GM23248 (cell line): ENCODE measurements around the gene SH3BGR. TPM values are rescaled to one million over a fixed set of nuclear protein-coding genes. Genes with fewer than 3 reads are reported as not detected.
A peak's percentile ranks its signal among the peaks of the same experiment; 100 is the strongest.

Experiments
- DNase-seq: peaks from one replicate; pipeline ENCODE4 v3.0.0-alpha.2; 2015
- H2AFZ ChIP-seq: fragments of 200-600 bp; sonication (generic); 2 replicates; pipeline ENCODE4 v1.6.1; 2016; ENCODE audit warnings: antibody characterized with exemption
- H3F3A ChIP-seq: fragments of 200-600 bp; sonication (generic); 2 replicates; pipeline ENCODE4 v1.6.1; 2016; ENCODE audit warnings: mild to moderate bottlenecking, antibody characterized with exemption, mixed run types; ENCODE audit not compliant: insufficient read depth
- H3K27ac ChIP-seq: fragments of 200-600 bp; sonication (generic); 2 replicates; pipeline ENCODE4 v1.5.1; 2016; ENCODE audit warnings: mild to moderate bottlenecking
- H3K27me3 ChIP-seq: fragments of 200-600 bp; sonication (generic); replicated peaks from 2 replicates; pipeline ENCODE4 v1.6.1; 2016; ENCODE audit warnings: mild to moderate bottlenecking; ENCODE audit not compliant: insufficient read depth
- H3K36me3 ChIP-seq: fragments of 200-600 bp; sonication (generic); 2 replicates; pipeline ENCODE4 v1.6.1; 2016; ENCODE audit warnings: low read depth, mild to moderate bottlenecking
- H3K4me1 ChIP-seq: fragments of 200-600 bp; sonication (generic); 2 replicates; pipeline ENCODE4 v1.6.1; 2016; ENCODE audit warnings: mild to moderate bottlenecking; ENCODE audit not compliant: insufficient read depth
- H3K4me2 ChIP-seq: fragments of 200-600 bp; sonication (generic); one replicate; pipeline ENCODE4 v1.6.1; 2016; ENCODE audit warnings: mild to moderate bottlenecking; ENCODE audit not compliant: unreplicated experiment
- H3K4me3 ChIP-seq: fragments of 200-600 bp; sonication (generic); 2 replicates; pipeline ENCODE4 v1.5.1; 2016; ENCODE audit warnings: mild to moderate bottlenecking
- H3K79me2 ChIP-seq: fragments of 200-600 bp; sonication (generic); 2 replicates; pipeline ENCODE4 v1.6.1; 2016; ENCODE audit warnings: mild to moderate bottlenecking; ENCODE audit not compliant: insufficient read depth
- H3K9ac ChIP-seq: fragments of 200-600 bp; sonication (generic); 2 replicates; pipeline ENCODE4 v1.6.1; 2016; ENCODE audit warnings: mild to moderate bottlenecking
- H3K9me2 ChIP-seq: fragments of 200-600 bp; sonication (generic); 2 replicates; pipeline ENCODE4 v1.6.1; 2016; ENCODE audit warnings: mixed run types, mild to moderate bottlenecking, moderate library complexity; ENCODE audit not compliant: insufficient read depth
- H3K9me3 ChIP-seq: fragments of 200-600 bp; sonication (generic); one replicate; pipeline ENCODE4 v1.6.1; 2017; ENCODE audit warnings: low read depth
- H4K20me1 ChIP-seq: fragments of 200-600 bp; sonication (generic); 2 replicates; pipeline ENCODE4 v1.6.0; 2016; ENCODE audit not compliant: insufficient read depth
- EZH2 ChIP-seq: fragments of 200-600 bp; sonication (generic); IDR thresholded peaks from 2 replicates; pipeline ENCODE4 v1.6.1; 2018; ENCODE audit warnings: antibody characterized with exemption, mild to moderate bottlenecking; ENCODE audit not compliant: insufficient read depth, poor library complexity, severe bottlenecking
- EZH2phosphoT487 ChIP-seq: fragments of 200-600 bp; sonication (generic); IDR thresholded peaks from 2 replicates; pipeline ENCODE4 v1.6.1; 2018; ENCODE audit warnings: antibody characterized with exemption, moderate library complexity, mild to moderate bottlenecking, low read depth; ENCODE audit not compliant: insufficient read depth
- WGBS, 2 experiments: methylation state at CpG; one replicate each; pipeline ENCODE4 v1.1.6; 2015 to 2017; ENCODE audit warnings: low lambda C conversion rate in 2 of 2, low coverage in 1 of 2; ENCODE audit errors: missing lambda C conversion rate in 2 of 2; 5-methylcytosine and 5-hydroxymethylcytosine counted together
- in situ Hi-C: fragments of 300-500 bp; cut with MboI; formaldehyde crosslinking; loops from 2 replicates; pipeline ENCODE4 v1.15.0; 2020
- polyA plus RNA-seq: library from polyadenylated mRNA; unstranded; fragments of >200 nt; fragmentation: Nextera tagmentation; extraction: Ambion mirVana; gene quantifications from 2 replicates; pipeline ENCODE4 v1.2.1, GENCODE V29; 2016
- total RNA-seq: library from RNA; depleted of rRNA; stranded (reverse); fragments of >200 nt; shearing (Covaris generic); gene quantifications from 2 replicates; pipeline ENCODE4 v1.2.3, GENCODE V29; 2014

Gene SH3BGR
- total and polyA plus RNA-seq, 2 experiments from 2014 or later = 4.4 to 5.7 TPM

GRCh38 chr21:39445321-39446269 is 6.2 kb upstream of the SH3BGR start, which contains the start of gene LCA5L:
Gene LCA5L, minus strand, starts transcription at chr21:39445778. Its CDS starts 17,285 bp downstream, at chr21:39428493.
- no peaks in the 10 kb centered on the region for H4K20me1 ChIP-seq
- H3K27me3 ChIP-seq = no peaks in the 10 kb centered on the region
- H3K4me3 ChIP-seq = peak within 1 kb of the TSS; percentile 93
- H3K9ac ChIP-seq = peak within 1 kb of the TSS; percentile 96
- WGBS, 2 experiments = 1% methylated on average over 63 to 77 of the region's 83 CpGs
- no peaks in the 10 kb centered on the region for H3K9me2 ChIP-seq
- peak; percentile 94 for DNase-seq
- in situ Hi-C loops = no loop called here
- 0 out of 2 replicates have a peak, but pooled peaks cover 10% of the 10 kb centered on the region for H3F3A ChIP-seq
- H3K79me2 ChIP-seq = peaks cover 6% of the 10 kb centered on the region
- H3K9me3 ChIP-seq = no peaks in the 10 kb centered on the region
- peak within 1 kb of the TSS; percentile 94 for H2AFZ ChIP-seq
- no peaks in the 10 kb centered on the region for H3K36me3 ChIP-seq
- TF ChIP-seq EZH2phosphoT487 = no peak
- TF ChIP-seq EZH2 = no peak
- peak within 1 kb of the TSS; percentile 87 for H3K4me2 ChIP-seq
- H3K27ac ChIP-seq = peak within 1 kb of the TSS; percentile 90
- peaks cover 18% of the 10 kb centered on the region for H3K4me1 ChIP-seq

DNA sequence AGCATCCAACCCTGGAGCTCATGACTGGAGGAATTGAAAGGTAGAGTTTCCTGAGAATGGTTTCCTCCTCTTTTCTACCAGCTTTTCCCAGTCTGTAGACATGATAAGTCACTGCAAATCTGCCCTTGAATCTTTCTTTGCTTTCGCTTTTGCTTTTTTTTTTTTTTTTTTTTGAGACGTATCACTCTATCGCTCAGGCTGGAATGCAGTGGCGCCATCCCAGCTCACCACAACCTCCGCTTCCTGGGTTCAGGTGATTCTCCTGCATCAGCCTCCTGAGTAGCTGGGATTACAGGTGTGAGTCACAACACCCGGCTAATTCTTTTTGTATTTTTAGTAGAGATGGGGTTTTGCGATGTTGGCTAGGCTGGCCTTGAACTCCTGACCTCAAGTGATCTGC is 4.5 kb upstream of the SH3BGR start:
- TF ChIP-seq EZH2phosphoT487 (no peak), EZH2 (no peak)
- H3K27me3 ChIP-seq = no peaks in the 10 kb centered on the region
- DNase-seq = no peak
- no peak overlapping the region for H3K4me2 ChIP-seq
- H3K9me2 ChIP-seq = no peaks in the 10 kb centered on the region
- WGBS, 2 experiments = 94 to 96% methylated on average over 7 of the region's 7 CpGs
- no peak overlapping the region for H3K4me3 ChIP-seq
- H4K20me1 ChIP-seq = no peaks in the 10 kb centered on the region
- no peaks in the 10 kb centered on the region for H3K9me3 ChIP-seq
- H3F3A ChIP-seq = 0 out of 2 replicates have a peak, but pooled peaks cover 6% of the 10 kb centered on the region
- no peak overlapping the region for H3K9ac ChIP-seq
- no peak overlapping the region for H3K27ac ChIP-seq
- no peaks in the 10 kb centered on the region for H3K36me3 ChIP-seq
- peaks cover 6% of the 10 kb centered on the region for H3K79me2 ChIP-seq
- in situ Hi-C loops = no loop called here
- H2AFZ ChIP-seq = no peak overlapping the region
- H3K4me1 ChIP-seq = peaks cover 18% of the 10 kb centered on the region; the same call in 1 of the 2 replicates

- Histone ChIP-seq H3K9ac (peak overlapping the region; percentile 32), H3F3A (no peaks in the 10 kb centered on the region; the same call in 1 of the 2 replicates), H3K4me1 (peaks cover 13% of the 10 kb centered on the region; the same call in 1 of the 2 replicates), H4K20me1 (no peaks in the 10 kb centered on the region), H3K27me3 (no peaks in the 10 kb centered on the region), H3K9me2 (no peaks in the 10 kb centered on the region), H3K4me3 (no peak overlapping the region), H3K9me3 (no peaks in the 10 kb centered on the region), H3K36me3 (no peaks in the 10 kb centered on the region), H3K79me2 (no peaks in the 10 kb centered on the region), H3K27ac (peak overlapping the region; percentile 51), H2AFZ (peak overlapping the region; percentile 68), H3K4me2 (no peak overlapping the region)
- WGBS, 2 experiments = 39 to 43% methylated on average over 10 of the region's 10 CpGs
- in situ Hi-C loops = no loop called here
- TF ChIP-seq EZH2phosphoT487 (no peak), EZH2 (no peak)
- peak; percentile 82 for DNase-seq
These were observed 618 bp downstream of the SH3BGR start for GRCh38 chr21:39452207-39452969.

DNA sequence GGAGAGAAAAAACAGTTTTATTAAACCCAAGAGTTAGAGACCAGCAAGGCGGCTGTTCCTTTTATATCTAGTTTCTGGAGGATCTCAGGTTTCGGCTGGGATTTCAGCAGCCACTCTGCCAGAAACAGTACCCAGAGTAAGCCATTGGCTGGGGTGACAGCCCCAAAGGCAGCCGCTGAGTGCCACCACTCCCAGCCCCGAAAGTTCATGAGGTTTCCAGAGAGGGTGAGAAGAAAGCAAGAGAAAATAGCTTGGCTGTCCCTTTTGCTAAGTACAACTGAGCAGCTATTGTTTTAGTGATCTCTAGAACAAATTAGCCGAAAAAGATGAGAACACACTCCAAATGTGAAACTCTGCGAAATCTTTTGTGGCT is 1.2 kb downstream of the SH3BGR start:
- peak overlapping the region; percentile 68 for H2AFZ ChIP-seq
- no peaks in the 10 kb centered on the region for H3K79me2 ChIP-seq
- H4K20me1 ChIP-seq = no peaks in the 10 kb centered on the region
- H3K4me1 ChIP-seq = peaks cover 13% of the 10 kb centered on the region; the same call in 1 of the 2 replicates
- H3K27ac ChIP-seq = peak overlapping the region; percentile 51
- TF ChIP-seq EZH2phosphoT487 (no peak), EZH2 (no peak)
- H3K9me3 ChIP-seq = no peaks in the 10 kb centered on the region
- DNase-seq = no peak
- no peaks in the 10 kb centered on the region; the same call in 1 of the 2 replicates for H3F3A ChIP-seq
- no peaks in the 10 kb centered on the region for H3K27me3 ChIP-seq
- in situ Hi-C loops = no loop called here
- H3K4me2 ChIP-seq = no peak overlapping the region
- 76 to 77% methylated on average over 6 of the region's 6 CpGs for WGBS, 2 experiments
- H3K4me3 ChIP-seq = no peak overlapping the region
- no peaks in the 10 kb centered on the region for H3K9me2 ChIP-seq
- H3K36me3 ChIP-seq = no peaks in the 10 kb centered on the region
- H3K9ac ChIP-seq = peak overlapping the region; percentile 32
